GM23338 (cell line): ENCODE data around the gene MMS19. TPM values are rescaled to one million over a fixed set of nuclear protein-coding genes. Genes with fewer than 3 reads are reported as not detected.
"Not testable (repeated sequence)": the region's sequence is repeated elsewhere in the genome, so short reads cannot be mapped to it uniquely, and the experiment has no call there.

Source experiments
- ATAC-seq: fragments of 200-7000 bp; cut with Tn5 transposase; 3 replicates; pipeline ENCODE4 v1.9.1; 2020
- DNase-seq: peaks from one replicate; pipeline ENCODE4 v3.0.0-alpha.2; 2015; ENCODE audit warnings: low spot score
- H2AFZ ChIP-seq: fragments of 200-600 bp; sonication (generic); 2 replicates; pipeline ENCODE4 v1.8.0; 2016; ENCODE audit warnings: antibody characterized with exemption, mild to moderate bottlenecking, moderate library complexity
- H3F3A ChIP-seq: fragments of 200-600 bp; sonication (generic); replicated peaks from 2 replicates; pipeline ENCODE4 v1.8.0; 2017; ENCODE audit warnings: antibody characterized with exemption, mixed run types, low read depth
- H3K27ac ChIP-seq: fragments of 200-600 bp; sonication (generic); 2 replicates; pipeline ENCODE4 v1.6.1; 2016; ENCODE audit warnings: low read depth
- H3K27me3 ChIP-seq: fragments of 200-600 bp; sonication (generic); 2 replicates; pipeline ENCODE4 v1.8.0; 2016; ENCODE audit warnings: mild to moderate bottlenecking, mixed run types, moderate library complexity; ENCODE audit not compliant: insufficient read depth
- H3K36me3 ChIP-seq: fragments of 200-600 bp; sonication (generic); 2 replicates; pipeline ENCODE4 v1.8.0; 2016; ENCODE audit warnings: mild to moderate bottlenecking; ENCODE audit not compliant: insufficient read depth
- H3K4me1 ChIP-seq: fragments of 200-600 bp; sonication (generic); 2 replicates; pipeline ENCODE4 v1.8.0; 2016; ENCODE audit warnings: mild to moderate bottlenecking, moderate library complexity; ENCODE audit not compliant: insufficient read depth
- H3K4me2 ChIP-seq: fragments of 200-600 bp; sonication (generic); 2 replicates; pipeline ENCODE4 v1.7.1; 2017; ENCODE audit warnings: mixed run types
- H3K4me3 ChIP-seq: fragments of 200-600 bp; sonication (generic); 2 replicates; pipeline ENCODE4 v1.6.1; 2016; ENCODE audit warnings: mixed run types
- H3K79me2 ChIP-seq: fragments of 200-600 bp; sonication (generic); replicated peaks from 2 replicates; pipeline ENCODE4 v1.8.0; 2017; ENCODE audit warnings: mild to moderate bottlenecking; ENCODE audit not compliant: insufficient read depth
- H3K9me2 ChIP-seq: fragments of 200-600 bp; sonication (generic); 2 replicates; pipeline ENCODE4 v1.8.0; 2017; ENCODE audit not compliant: insufficient read depth
- H4K20me1 ChIP-seq: fragments of 200-600 bp; sonication (generic); replicated peaks from 2 replicates; pipeline ENCODE4 v1.8.0; 2017; ENCODE audit warnings: mild to moderate bottlenecking; ENCODE audit not compliant: insufficient read depth
- H3K27ac Mint-ChIP-seq: 2 replicates; pipeline ENCODE4 v1.8.0; 2020; ENCODE audit warnings: inconsistent platforms, mild to moderate bottlenecking, moderate library complexity, mixed read lengths
- H3K27me3 Mint-ChIP-seq: 3 replicates; pipeline ENCODE4 v1.8.0; 2022; ENCODE audit warnings: low read depth, mild to moderate bottlenecking, moderate library complexity, mixed read lengths, inconsistent platforms; ENCODE audit not compliant: insufficient read depth, poor library complexity
- H3K36me3 Mint-ChIP-seq: 3 replicates; pipeline ENCODE4 v1.8.0; 2021; ENCODE audit warnings: low read depth, mild to moderate bottlenecking, inconsistent platforms, moderate library complexity, mixed read lengths
- H3K4me1 Mint-ChIP-seq: 3 replicates; pipeline ENCODE4 v1.8.0; 2020; ENCODE audit warnings: mild to moderate bottlenecking, inconsistent platforms, mixed read lengths
- H3K4me3 Mint-ChIP-seq: 3 replicates; pipeline ENCODE4 v1.8.0; 2021; ENCODE audit warnings: moderate library complexity, mild to moderate bottlenecking, inconsistent platforms, mixed read lengths
- H3K9me3 Mint-ChIP-seq: 3 replicates; pipeline ENCODE4 v1.8.0; 2020; ENCODE audit warnings: moderate library complexity, mild to moderate bottlenecking, inconsistent platforms, mixed read lengths
- CTCF ChIP-seq, 2 experiments: fragments of 200-600 bp in 1 of 2; sonication (generic) in 1 of 2; conservative IDR thresholded peaks; 2 replicates each; pipeline versions ENCODE4 v1.5.1 to v1.6.1; 2016 to 2017; ENCODE audit warnings: antibody characterized with exemption in 2 of 2, low read depth in 2 of 2, mild to moderate bottlenecking in 2 of 2, moderate library complexity in 1 of 2
- EZH2phosphoT487 ChIP-seq: fragments of 200-600 bp; sonication (generic); IDR thresholded peaks from one replicate; pipeline ENCODE4 v1.8.1; 2018; ENCODE audit warnings: antibody characterized with exemption; ENCODE audit not compliant: unreplicated experiment
- JUNB ChIP-seq: IDR thresholded peaks from one replicate; pipeline ENCODE4 v1.6.1; 2016; ENCODE audit warnings: antibody characterized with exemption; ENCODE audit not compliant: unreplicated experiment
- NANOG ChIP-seq: IDR thresholded peaks from 2 replicates; pipeline ENCODE4 v1.6.1; 2016; ENCODE audit warnings: antibody characterized with exemption, borderline replicate concordance
- POLR2AphosphoS5 ChIP-seq: IDR thresholded peaks from 2 replicates; pipeline ENCODE4 v1.6.1; 2016; ENCODE audit warnings: antibody characterized with exemption, low read depth
- STAT1 ChIP-seq: IDR thresholded peaks from one replicate; pipeline ENCODE4 v1.6.1; 2016; ENCODE audit warnings: antibody characterized with exemption; ENCODE audit not compliant: unreplicated experiment
- ZNF331 ChIP-seq: fragments of 250-450 bp; sonication (Bioruptor Pico); IDR thresholded peaks from 2 replicates; pipeline ENCODE4 v1.5.0; 2020; ENCODE audit warnings: low read depth, mild to moderate bottlenecking, moderate library complexity
- polyA plus RNA-seq: library from polyadenylated mRNA; unstranded; fragments of >200 nt; fragmentation: Nextera tagmentation; extraction: Ambion mirVana; gene quantifications from 2 replicates; pipeline ENCODE4 v1.2.1, GENCODE V29; 2016
- total RNA-seq: library from RNA; depleted of rRNA; stranded (reverse); fragments of >200 nt; shearing (Covaris generic); gene quantifications from 2 replicates; pipeline ENCODE4 v1.2.3, GENCODE V29; 2014

The MMS19 gene
- total and polyA plus RNA-seq, 2 experiments from 2014 or later, result 81.5 to 252 TPM

GRCh38 chr10:97423757-97424098 is 74.5 kb downstream of the MMS19 start:
- H3K27ac Mint-ChIP-seq, ATAC-seq, H3K9me2 ChIP-seq, H3K9me3 Mint-ChIP-seq, H2AFZ ChIP-seq, H3K4me3 Mint-ChIP-seq, H3K4me2 ChIP-seq, H4K20me1 ChIP-seq, H3K27ac ChIP-seq, H3K4me3 ChIP-seq, DNase-seq, H3K36me3 ChIP-seq, H3K27me3 ChIP-seq: not testable (repeated sequence)
- H3K27me3 Mint-ChIP-seq, result peaks cover 21% of the 10 kb centered on the region
- H3F3A ChIP-seq, result peaks cover 28% of the 10 kb centered on the region
- peaks cover 27% of the 10 kb centered on the region for H3K79me2 ChIP-seq
- H3K36me3 Mint-ChIP-seq, result peaks cover 20% of the 10 kb centered on the region
- peaks cover 13% of the 10 kb centered on the region for H3K4me1 Mint-ChIP-seq
- peaks cover 14% of the 10 kb centered on the region for H3K4me1 ChIP-seq

- H3K36me3 ChIP-seq, result no peaks in the 10 kb centered on the region
- no peak overlapping the region for H3K4me3 Mint-ChIP-seq
- peaks cover 8% of the 10 kb centered on the region for H3K27me3 Mint-ChIP-seq
- H3K4me1 Mint-ChIP-seq, result peaks cover 31% of the 10 kb centered on the region
- no peaks in the 10 kb centered on the region for H3K36me3 Mint-ChIP-seq
- H3F3A ChIP-seq, result peaks cover 17% of the 10 kb centered on the region
- 0 out of 2 replicates have a peak overlapping the region, but pooled peaks have one; percentile 75 for H3K27ac Mint-ChIP-seq
- no peak overlapping the region; the same call in 1 of the 2 replicates for H2AFZ ChIP-seq
- H3K27ac ChIP-seq, result no peak overlapping the region
- no peak overlapping the region for H3K4me3 ChIP-seq
- H3K4me1 ChIP-seq, result peaks cover 12% of the 10 kb centered on the region
- H4K20me1 ChIP-seq, result no peaks in the 10 kb centered on the region
- H3K9me3 Mint-ChIP-seq, result no peaks in the 10 kb centered on the region
- H3K79me2 ChIP-seq, result no peaks in the 10 kb centered on the region
- ATAC-seq (no peak), DNase-seq (no peak)
- no peaks in the 10 kb centered on the region for H3K9me2 ChIP-seq
- H3K4me2 ChIP-seq, result no peak overlapping the region
- H3K27me3 ChIP-seq, result no peaks in the 10 kb centered on the region
- TF ChIP-seq NANOG, result no peak
- no peak for TF ChIP-seq EZH2phosphoT487
- TF ChIP-seq STAT1, result no peak
- no peak for TF ChIP-seq JUNB
- TF ChIP-seq ZNF331 (CRISPR knock-in tag), result no peak
These were observed 81.7 kb downstream of the MMS19 start for GRCh38 chr10:97416565-97416964.

- Mint-ChIP-seq H3K27ac (peak overlapping the region; percentile 42; the same call in 1 of the 2 replicates), H3K27me3 (peaks cover 8% of the 10 kb centered on the region), H3K4me1 (peaks cover 19% of the 10 kb centered on the region), H3K36me3 (no peaks in the 10 kb centered on the region), H3K9me3 (no peaks in the 10 kb centered on the region), H3K4me3 (no peak overlapping the region)
- no peaks in the 10 kb centered on the region for H3K4me1 ChIP-seq
- H2AFZ ChIP-seq, result no peak overlapping the region
- no peaks in the 10 kb centered on the region for H3K79me2 ChIP-seq
- H3K4me3 ChIP-seq, result no peak overlapping the region
- no peak overlapping the region for H3K27ac ChIP-seq
- H3K4me2 ChIP-seq, result no peak overlapping the region
- TF ChIP-seq POLR2AphosphoS5, result no peak
- no peak for TF ChIP-seq CTCF (conservative IDR thresholded peaks at IDR 0.05; ENCODE audit: low read depth in 2 of 2)
- ATAC-seq (no peak), DNase-seq (no peak)
- 0 out of 2 replicates have a peak, but pooled peaks cover 2% of the 10 kb centered on the region for H3F3A ChIP-seq
- H3K27me3 ChIP-seq, result no peaks in the 10 kb centered on the region
- H3K9me2 ChIP-seq, result no peaks in the 10 kb centered on the region
- H3K36me3 ChIP-seq, result no peaks in the 10 kb centered on the region
- H4K20me1 ChIP-seq, result no peaks in the 10 kb centered on the region
These were observed 85.3 kb downstream of the MMS19 start for GRCh38 chr10:97412891-97413304.
